RWPE1 (cell line): ENCODE results near the gene BOLA2B.

Source experiments
- CTCF ChIA-PET: fragments of 350-600 bp; sonication (Branson Sonifier 250); formaldehyde crosslinking; extraction: SDS; loops from one replicate; lab custom pipeline; 2021; lab: Yijun Ruan, JAX
- POLR2A ChIA-PET: fragments of 400-600 bp; formaldehyde crosslinking; extraction: SDS; loops from one replicate; lab custom pipeline; 2020; ENCODE audit warnings: antibody characterized with exemption; ENCODE audit not compliant: low non-redundant PET; lab: Yijun Ruan, JAX
- DNase-seq: peaks from one replicate; pipeline ENCODE4 v3.0.0; 2012; ENCODE audit warnings: low spot score
- H3K27ac ChIP-seq: fragments of 450-650 bp; 2 replicates; pipeline ENCODE4 v1.5.1; 2017
- TF ChIP-seq, protein P1 (sequence below): fragments of 450-650 bp; conservative IDR thresholded peaks from 2 replicates; pipeline ENCODE4 v1.5.1; 2017; ENCODE audit warnings: low read depth, mild to moderate bottlenecking

BOLA2B gene

DNA sequence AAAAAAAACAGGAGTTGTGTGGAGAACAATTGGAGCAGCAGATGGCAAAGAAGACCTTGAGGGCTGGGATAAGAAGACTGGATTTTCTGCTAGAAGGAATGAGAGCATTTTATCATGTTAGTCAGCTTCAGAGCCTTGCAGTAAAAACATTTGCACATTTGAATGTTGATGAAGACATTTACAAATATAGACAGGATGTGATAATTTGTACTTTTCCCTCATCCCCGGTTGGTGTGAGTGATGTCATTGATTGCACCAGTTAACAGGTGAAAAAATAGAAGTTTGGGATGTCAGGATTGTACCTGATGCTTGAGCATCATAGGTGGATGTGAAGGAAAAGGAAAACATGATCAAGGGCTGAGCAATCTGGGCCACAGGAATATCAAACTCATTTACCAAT lies 47.8 kb downstream of the BOLA2B start:
- DNase-seq = no peak
- CTCF ChIA-PET = no interaction called here
- TF ChIP-seq, protein P1, sequence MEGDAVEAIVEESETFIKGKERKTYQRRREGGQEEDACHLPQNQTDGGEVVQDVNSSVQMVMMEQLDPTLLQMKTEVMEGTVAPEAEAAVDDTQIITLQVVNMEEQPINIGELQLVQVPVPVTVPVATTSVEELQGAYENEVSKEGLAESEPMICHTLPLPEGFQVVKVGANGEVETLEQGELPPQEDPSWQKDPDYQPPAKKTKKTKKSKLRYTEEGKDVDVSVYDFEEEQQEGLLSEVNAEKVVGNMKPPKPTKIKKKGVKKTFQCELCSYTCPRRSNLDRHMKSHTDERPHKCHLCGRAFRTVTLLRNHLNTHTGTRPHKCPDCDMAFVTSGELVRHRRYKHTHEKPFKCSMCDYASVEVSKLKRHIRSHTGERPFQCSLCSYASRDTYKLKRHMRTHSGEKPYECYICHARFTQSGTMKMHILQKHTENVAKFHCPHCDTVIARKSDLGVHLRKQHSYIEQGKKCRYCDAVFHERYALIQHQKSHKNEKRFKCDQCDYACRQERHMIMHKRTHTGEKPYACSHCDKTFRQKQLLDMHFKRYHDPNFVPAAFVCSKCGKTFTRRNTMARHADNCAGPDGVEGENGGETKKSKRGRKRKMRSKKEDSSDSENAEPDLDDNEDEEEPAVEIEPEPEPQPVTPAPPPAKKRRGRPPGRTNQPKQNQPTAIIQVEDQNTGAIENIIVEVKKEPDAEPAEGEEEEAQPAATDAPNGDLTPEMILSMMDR = no peak
- POLR2A ChIA-PET = no interaction called here
- H3K27ac ChIP-seq = no peak overlapping the region

DNA sequence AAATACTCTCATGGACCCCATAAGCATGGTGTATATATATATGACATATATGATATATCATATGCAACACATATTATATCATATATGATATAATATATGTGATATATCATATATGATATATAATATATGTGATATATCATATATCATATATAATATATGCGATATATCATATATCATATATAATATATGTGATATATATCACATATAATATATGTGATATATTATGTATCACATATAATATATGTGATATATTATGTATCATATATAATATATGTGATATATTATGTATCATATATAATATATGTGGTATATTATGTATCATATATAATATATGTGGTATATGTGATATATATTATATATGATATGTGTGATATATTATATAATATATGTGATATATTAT lies 48.5 kb downstream of the BOLA2B start:
- POLR2A ChIA-PET = no interaction called here
- no peak for DNase-seq
- TF ChIP-seq, protein P1 = no peak
- CTCF ChIA-PET = no interaction called here
- H3K27ac ChIP-seq = no peak overlapping the region

DNA sequence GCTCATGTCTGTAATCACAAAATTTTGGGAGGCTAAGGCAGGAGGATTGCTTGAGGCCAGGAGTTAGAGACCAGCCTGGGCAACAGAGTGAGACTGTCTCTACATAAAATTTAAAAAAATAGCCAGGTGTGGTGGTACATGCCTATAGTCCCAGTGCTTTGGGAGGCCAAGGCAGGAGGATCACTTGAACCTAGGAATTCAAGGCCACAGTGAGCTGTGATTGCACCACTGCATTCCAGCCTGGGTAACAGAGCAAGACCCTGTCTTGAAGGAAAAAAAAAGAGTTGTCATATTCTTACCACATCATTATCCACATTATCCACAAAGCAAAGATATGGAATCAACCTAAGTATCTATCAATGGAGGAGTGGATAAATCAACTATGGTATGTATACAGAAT lies 49.4 kb downstream of the BOLA2B start:
- POLR2A ChIA-PET = no interaction called here
- H3K27ac ChIP-seq = no peak overlapping the region
- TF ChIP-seq, protein P1 = no peak
- no peak for DNase-seq
- CTCF ChIA-PET = no interaction called here

DNA sequence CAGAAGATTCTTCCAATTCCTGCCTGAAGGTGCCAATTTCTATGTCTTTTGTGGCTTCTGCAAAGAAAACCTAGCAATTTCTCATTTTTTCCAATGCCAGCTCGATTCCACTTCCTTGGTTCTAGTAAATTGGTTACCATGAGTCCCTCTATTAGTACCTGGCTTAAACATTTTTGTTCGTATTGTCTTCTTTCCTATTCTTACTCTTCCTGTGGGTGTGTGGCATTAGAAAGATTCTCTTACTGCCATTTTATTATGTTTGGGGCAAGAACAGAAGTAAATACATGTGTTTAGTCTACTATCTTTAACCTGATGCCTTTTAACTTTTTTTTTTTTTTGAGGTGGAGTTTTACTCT lies 50.1 kb downstream of the BOLA2B start:
- TF ChIP-seq, protein P1 = no peak
- DNase-seq = no peak
- CTCF ChIA-PET = interaction anchor here (0.6 to 1.1 kb wide), 3 partner anchors 38 to 71 kb away, joined by 3 to 6 read pairs (median 4); partner anchors contain the start of gene TBX6
- POLR2A ChIA-PET = no interaction called here
- H3K27ac ChIP-seq = no peak overlapping the region
